B cell (primary cell): Measurements from ENCODE around the gene AANAT. TPM values are rescaled to one million over a fixed set of nuclear protein-coding genes. Genes with fewer than 3 reads are reported as not detected.

Experiments used
- ATAC-seq: fragments of 200-7000 bp; cut with Tn5 transposase; one replicate; pipeline ENCODE4 v1.10.0; 2021; ENCODE audit warnings: low read depth, mild to moderate bottlenecking, moderate number of reproducible peaks, moderate library complexity
- CTCF ChIA-PET: fragments of 350-600 bp; sonication (Branson Sonifier 250); formaldehyde crosslinking; loops from one replicate; lab custom pipeline; 2021; ENCODE audit warnings: antibody characterized with exemption, inconsistent platforms; lab: Charles Lee
- POLR2A ChIA-PET: fragments of 350-600 bp; sonication (Branson Sonifier 250); formaldehyde crosslinking; loops from one replicate; lab custom pipeline; 2021; ENCODE audit warnings: antibody characterized with exemption; lab: Charles Lee
- DNase-seq: peaks from one replicate; pipeline ENCODE4 v3.0.0; 2013
- H2AFZ ChIP-seq: 2 replicates; pipeline ENCODE4 v1.6.1; 2012; ENCODE audit warnings: mild to moderate bottlenecking, low read depth, low read length; ENCODE audit not compliant: insufficient read depth, poor library complexity, severe bottlenecking
- H3K27ac ChIP-seq, 2 donors: 1 replicate in 1 of 2; 2 replicates in 1 of 2; pipeline ENCODE4 v1.5.1; 2012 to 2013; ENCODE audit warnings: low read length in 2 of 2, mild to moderate bottlenecking in 2 of 2, moderate library complexity in 1 of 2
- H3K27me3 ChIP-seq, 4 experiments: fragments of 200-600 bp in 1 of 4; sonication (generic) in 1 of 4; replicated peaks in 1 of 4; 1 replicate in 2 of 4; 2 replicates in 2 of 4; pipeline versions ENCODE4 v1.6.1 to v1.7.0; 2013 to 2016; ENCODE audit warnings: low read length in 3 of 4, mild to moderate bottlenecking in 2 of 4, mixed read lengths in 1 of 4, moderate library complexity in 1 of 4; ENCODE audit not compliant: insufficient read depth in 4 of 4, control insufficient read depth in 3 of 4; ENCODE audit errors: control extremely low read depth in 1 of 4
- H3K36me3 ChIP-seq, 2 experiments: replicated peaks in 1 of 2; 1 replicate in 1 of 2; 2 replicates in 1 of 2; pipeline versions ENCODE4 v1.6.1 to v1.7.1; 2013; ENCODE audit warnings: low read length in 1 of 2; ENCODE audit not compliant: insufficient read depth in 2 of 2, control insufficient read depth in 1 of 2; ENCODE audit errors: control extremely low read depth in 1 of 2, extremely low read depth in 1 of 2
- H3K4me1 ChIP-seq, 2 donors: fragments of 200-600 bp in 1 of 2; sonication (generic) in 1 of 2; 1 replicate in 1 of 2; 2 replicates in 1 of 2; pipeline versions ENCODE4 v1.5.1 to v1.6.1; 2013 to 2017; ENCODE audit warnings: low read length in 2 of 2; ENCODE audit not compliant: control insufficient read depth in 2 of 2, insufficient read depth in 2 of 2
- H3K4me2 ChIP-seq: replicated peaks from 2 replicates; pipeline ENCODE3; 2012; ENCODE audit warnings: mild to moderate bottlenecking, low read depth, low read length; ENCODE audit not compliant: poor library complexity, severe bottlenecking
- H3K4me3 ChIP-seq, 5 experiments: fragments of 200-600 bp in 1 of 5; sonication (generic) in 1 of 5; 1 replicate in 3 of 5; 2 replicates in 2 of 5; pipeline versions ENCODE4 v1.5.1 to v1.7.0; 2011 to 2016; ENCODE audit warnings: low read length in 4 of 5, mild to moderate bottlenecking in 4 of 5, low read depth in 2 of 5, control low read depth in 1 of 5, moderate library complexity in 1 of 5; ENCODE audit not compliant: insufficient read depth in 1 of 5; ENCODE audit errors: control extremely low read depth in 1 of 5, extremely low read depth in 1 of 5
- H3K79me2 ChIP-seq: fragments of 200-600 bp; sonication (generic); one replicate; pipeline ENCODE4 v1.6.0; 2016; ENCODE audit warnings: low read length; ENCODE audit not compliant: control insufficient read depth, insufficient read depth
- H3K9ac ChIP-seq: fragments of 200-600 bp; sonication (generic); 2 replicates; pipeline ENCODE4 v1.6.1; 2017; ENCODE audit warnings: mild to moderate bottlenecking, low read length, moderate library complexity
- H3K9me3 ChIP-seq, 3 donors: one replicate each; pipeline versions ENCODE4 v1.6.1 to v1.7.1; 2013; ENCODE audit warnings: low read length in 2 of 3; ENCODE audit not compliant: control insufficient read depth in 2 of 3, insufficient read depth in 1 of 3; ENCODE audit errors: control extremely low read depth in 1 of 3
- H4K20me1 ChIP-seq: 2 replicates; pipeline ENCODE4 v1.6.0; 2012; ENCODE audit warnings: mild to moderate bottlenecking, low read length; ENCODE audit not compliant: insufficient read depth, control insufficient read depth, poor library complexity, severe bottlenecking
- H3K27ac Mint-ChIP-seq: one replicate; pipeline ENCODE4 v1.8.0; 2021; ENCODE audit warnings: mixed read lengths
- H3K27me3 Mint-ChIP-seq: one replicate; pipeline ENCODE4 v1.8.0; 2021; ENCODE audit warnings: mixed read lengths
- H3K4me1 Mint-ChIP-seq: one replicate; pipeline ENCODE4 v1.8.0; 2021; ENCODE audit warnings: mixed read lengths
- H3K4me3 Mint-ChIP-seq: one replicate; pipeline ENCODE4 v1.8.0; 2021; ENCODE audit warnings: mixed read lengths
- H3K9me3 Mint-ChIP-seq: one replicate; pipeline ENCODE4 v1.8.0; 2022; ENCODE audit warnings: mixed read lengths; ENCODE audit not compliant: insufficient read depth
- EZH2 ChIP-seq: IDR thresholded peaks from 2 replicates; pipeline ENCODE4 v1.6.1; 2012; ENCODE audit warnings: borderline replicate concordance, low read depth, mild to moderate bottlenecking, moderate library complexity, low read length; ENCODE audit not compliant: insufficient read depth, poor library complexity, severe bottlenecking
- WGBS: methylation state at CpG from one replicate; pipeline ENCODE4 v1.1.5; 2013; ENCODE audit warnings: missing lambda C conversion rate; ENCODE audit not compliant: insufficient coverage; 5-methylcytosine and 5-hydroxymethylcytosine counted together
- intact Hi-C: fragments of 100-400 bp; cut with micrococcal nuclease; formaldehyde crosslinking; loops from one replicate; pipeline ENCODE4 v1.10.0; 2022
- polyA plus RNA-seq: library from polyadenylated mRNA; depleted of rRNA; stranded (reverse); fragments of >200 nt; gene quantifications from 2 replicates; pipeline ENCODE4 v1.2.3, GENCODE V29; 2012
- total RNA-seq, 2 donors: library from RNA; stranded (reverse); fragments of 120-200 nt in 1 of 2; gene quantifications; 1 replicate in 1 of 2; 2 replicates in 1 of 2; pipeline versions ENCODE4 v1.2.3 to v1.2.4, GENCODE V29; 2013 to 2022
- TF ChIP-seq, protein P1 (sequence below): fragments of 200-600 bp; IDR thresholded peaks from one replicate; pipeline ENCODE4 v1.8.0; 2022; ENCODE audit warnings: antibody characterized with exemption, mild to moderate bottlenecking

AANAT gene
- total and polyA plus RNA-seq, 2 donors (not counting 1 experiment from before 2014, with no cell fraction given) = 0.42 to 0.94 TPM

DNA sequence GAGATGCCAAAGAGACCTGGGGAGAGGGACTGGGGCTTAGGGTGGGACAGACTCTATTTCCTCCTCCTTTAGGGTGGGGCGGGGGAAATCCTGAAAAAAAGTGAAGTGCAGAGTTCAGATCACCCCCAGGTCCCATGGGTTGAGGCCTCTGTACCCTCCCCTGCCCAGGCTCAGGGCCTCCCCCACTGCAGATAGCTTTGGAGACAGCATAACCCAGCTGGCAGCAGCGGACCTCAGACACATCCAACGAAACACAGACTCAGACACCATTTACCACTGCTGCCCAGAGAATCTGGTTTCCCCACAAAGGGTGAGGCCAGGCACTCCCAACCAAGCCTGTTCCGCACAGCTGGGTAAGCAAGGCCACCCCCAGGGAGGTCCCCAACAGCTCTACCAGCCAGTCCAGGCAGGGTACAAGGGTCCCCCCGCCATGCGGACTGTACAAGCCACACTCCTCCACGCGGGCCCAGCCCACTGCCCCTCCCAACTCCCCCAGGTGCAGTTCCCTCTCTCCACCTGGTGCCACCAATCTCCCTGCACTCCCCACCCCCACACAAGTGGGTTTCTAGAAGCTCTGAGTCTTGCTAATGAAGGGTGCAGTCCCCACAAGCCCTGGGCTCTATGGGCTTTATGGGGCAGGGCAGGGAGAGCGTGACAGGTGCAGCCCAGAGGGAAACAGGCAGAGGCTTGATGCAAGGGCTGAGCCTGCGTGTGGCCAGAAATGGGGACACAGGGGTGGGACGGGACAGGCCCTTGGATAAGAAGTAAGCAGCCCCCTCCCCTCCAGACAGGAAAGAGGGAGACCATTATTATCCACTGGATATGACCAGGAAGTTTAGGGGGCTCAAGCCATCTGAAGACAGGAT lies 25.0 kb downstream of the AANAT start:
- H3K27ac Mint-ChIP-seq = peak overlapping the region; percentile 98
- Histone ChIP-seq H3K27me3 (no peaks in the 10 kb centered on the region), H3K79me2 (peaks cover 72% of the 10 kb centered on the region), H2AFZ (no peak overlapping the region), H3K9me3 (no peaks in the 10 kb centered on the region), H3K4me1 (peaks cover 81 to 98% of the 10 kb centered on the region in 2 donors), H3K27ac (peak overlapping the region; percentile 75 to 94), H3K4me3 (peak overlapping the region; percentile 16 to 60 (median 50)), H4K20me1 (peaks cover 39% of the 10 kb centered on the region), H3K4me2 (peak overlapping the region; percentile 82), H3K36me3 (peaks cover 0 to 28% of the 10 kb centered on the region in 2 experiments), H3K9ac (peak overlapping the region; percentile 53)
- H3K4me1 Mint-ChIP-seq = peaks cover 94% of the 10 kb centered on the region
- ChIA-PET POLR2A (interaction anchor here (0.6 to 23.6 kb wide), 10 partner anchors 6 to 65 kb away, joined by 3 to 478 read pairs (median 6); partner anchors contain the start of genes AANAT and RHBDF2), CTCF (interaction anchor here (0.6 to 20.8 kb wide), 16 partner anchors 5 to 220 kb away, joined by 3 to 256 read pairs (median 6); partner anchors contain the start of genes AANAT, RHBDF2 and UBE2O)
- TF ChIP-seq, protein P1, sequence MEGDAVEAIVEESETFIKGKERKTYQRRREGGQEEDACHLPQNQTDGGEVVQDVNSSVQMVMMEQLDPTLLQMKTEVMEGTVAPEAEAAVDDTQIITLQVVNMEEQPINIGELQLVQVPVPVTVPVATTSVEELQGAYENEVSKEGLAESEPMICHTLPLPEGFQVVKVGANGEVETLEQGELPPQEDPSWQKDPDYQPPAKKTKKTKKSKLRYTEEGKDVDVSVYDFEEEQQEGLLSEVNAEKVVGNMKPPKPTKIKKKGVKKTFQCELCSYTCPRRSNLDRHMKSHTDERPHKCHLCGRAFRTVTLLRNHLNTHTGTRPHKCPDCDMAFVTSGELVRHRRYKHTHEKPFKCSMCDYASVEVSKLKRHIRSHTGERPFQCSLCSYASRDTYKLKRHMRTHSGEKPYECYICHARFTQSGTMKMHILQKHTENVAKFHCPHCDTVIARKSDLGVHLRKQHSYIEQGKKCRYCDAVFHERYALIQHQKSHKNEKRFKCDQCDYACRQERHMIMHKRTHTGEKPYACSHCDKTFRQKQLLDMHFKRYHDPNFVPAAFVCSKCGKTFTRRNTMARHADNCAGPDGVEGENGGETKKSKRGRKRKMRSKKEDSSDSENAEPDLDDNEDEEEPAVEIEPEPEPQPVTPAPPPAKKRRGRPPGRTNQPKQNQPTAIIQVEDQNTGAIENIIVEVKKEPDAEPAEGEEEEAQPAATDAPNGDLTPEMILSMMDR = no peak
- TF ChIP-seq EZH2 = no peak
- peak overlapping the region; percentile 89 for H3K4me3 Mint-ChIP-seq
- ATAC-seq (peak; percentile 42), DNase-seq (peak; percentile 69)
- WGBS = 0% methylated on average over 5 of the region's 11 CpGs
- no peaks in the 10 kb centered on the region for H3K27me3 Mint-ChIP-seq
- H3K9me3 Mint-ChIP-seq = no peaks in the 10 kb centered on the region
- intact Hi-C loops = loop anchor here (10.0 kb wide), 1 partner anchor 218 kb away; no protein-coding TSS in a partner anchor
